Measurements from ENCODE around the gene RDH13. TPM values are rescaled to one million over a fixed set of nuclear protein-coding genes. Genes with fewer than 3 reads are reported as not detected.
"Not testable (repeated sequence)": the region's sequence is repeated elsewhere in the genome, so short reads cannot be mapped to it uniquely, and the experiment has no call there.

Gene RDH13
- total RNA-seq, 1 experiment from 2014 or later: 30.5 TPM

DNA sequence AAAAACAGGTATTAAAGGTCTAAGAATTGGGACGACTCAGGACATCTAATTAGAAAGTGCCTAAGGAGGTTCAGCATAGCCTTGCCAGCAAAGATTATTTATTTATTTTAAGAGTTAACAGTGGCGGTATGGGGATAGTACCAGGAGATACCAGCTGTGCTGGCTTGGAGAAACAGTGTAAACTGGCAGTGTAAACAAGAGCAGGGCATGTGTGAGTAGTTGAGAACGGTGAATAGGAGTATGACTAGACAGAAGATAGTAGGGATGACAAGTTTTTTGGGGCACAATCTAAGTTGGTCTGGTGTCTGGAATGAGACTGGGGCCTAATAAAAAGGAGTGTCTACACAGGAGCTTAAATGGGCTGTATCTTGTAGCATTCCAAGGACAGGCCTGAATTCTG, 55.4 kb downstream of the RDH13 start:
- H3K4me3 ChIP-seq; DNase-seq; H3K27ac ChIP-seq; H3K27me3 ChIP-seq; H3K36me3 ChIP-seq; H3K9me3 ChIP-seq (replicated peaks); H3K4me1 ChIP-seq: not testable (repeated sequence)

DNA sequence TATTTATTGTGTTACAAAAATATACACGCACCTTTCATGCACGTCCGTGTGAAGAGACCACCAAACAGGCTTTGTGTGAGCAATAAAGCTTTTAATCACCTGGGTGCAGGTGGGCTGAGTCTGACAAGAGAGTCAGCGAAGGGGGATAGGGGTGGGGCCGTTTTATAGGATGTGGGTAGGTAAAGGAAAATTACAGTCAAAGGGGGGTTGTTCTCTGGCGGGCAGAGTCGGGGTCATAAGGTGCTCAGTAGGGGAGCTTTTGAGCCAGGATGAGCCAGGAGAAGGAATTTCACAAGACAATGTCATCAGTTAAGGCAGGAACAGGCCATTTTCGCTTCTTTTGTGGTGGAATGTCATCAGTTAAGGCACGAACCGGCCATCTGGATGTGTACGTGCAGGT, 56.2 kb downstream of the RDH13 start:
- H3K36me3 ChIP-seq; H3K27me3 ChIP-seq; H3K27ac ChIP-seq; H3K4me1 ChIP-seq; H3K9me3 ChIP-seq (replicated peaks); DNase-seq: not testable (repeated sequence)
- peak overlapping the region; percentile 57 for H3K4me3 ChIP-seq

DNA sequence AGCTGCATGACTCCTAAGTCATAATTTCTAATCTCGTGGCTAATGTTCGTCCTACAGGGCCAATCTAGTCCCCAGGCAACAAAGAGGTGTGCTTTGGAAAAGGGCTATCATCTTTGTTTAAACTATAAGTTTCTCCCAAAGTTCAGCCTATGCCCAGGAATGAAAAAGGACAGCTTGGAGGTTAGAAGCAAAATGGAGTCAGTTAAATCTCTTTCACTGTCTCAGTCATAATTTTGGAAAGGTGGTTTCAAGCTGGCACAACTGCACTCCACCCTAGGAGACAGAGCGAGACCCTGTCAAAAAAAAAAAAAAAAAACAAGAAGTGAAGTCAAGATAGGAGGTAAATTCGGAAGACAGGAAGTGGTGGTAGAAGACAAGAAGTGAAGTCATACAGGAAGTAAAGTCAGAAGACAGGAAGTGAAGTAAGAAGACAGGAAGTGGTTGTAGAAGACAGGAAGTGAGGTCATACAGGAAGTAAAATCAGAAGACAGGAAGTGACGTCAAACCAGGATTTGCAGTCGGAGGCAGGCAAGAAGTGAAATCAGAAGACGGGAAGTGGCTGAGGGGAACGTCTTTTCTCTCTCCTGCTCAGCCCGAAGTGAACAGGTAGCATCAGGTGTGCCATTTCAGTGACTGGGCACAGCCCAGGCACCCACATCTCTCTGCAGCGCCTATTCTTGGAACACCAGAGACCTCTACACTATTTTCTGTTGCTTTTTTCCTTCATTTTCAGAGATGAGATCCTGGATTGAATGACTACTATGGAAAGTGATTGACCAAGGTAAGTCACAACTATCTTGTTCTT, 57.1 kb downstream of the RDH13 start:
- no peaks in the 10 kb centered on the region for H3K36me3 ChIP-seq
- H3K27ac ChIP-seq: peak overlapping the region; percentile 11; the same call in 1 of the 2 replicates
- H3K4me1 ChIP-seq: 0 out of 2 replicates have a peak, but pooled peaks cover 3% of the 10 kb centered on the region
- DNase-seq: peak; percentile 56 to 87
- H3K27me3 ChIP-seq: no peaks in the 10 kb centered on the region
- peak overlapping the region; percentile 57 for H3K4me3 ChIP-seq
- peaks cover 6% of the 10 kb centered on the region; the same call in 1 of the 2 replicates for H3K9me3 ChIP-seq (replicated peaks)

DNA sequence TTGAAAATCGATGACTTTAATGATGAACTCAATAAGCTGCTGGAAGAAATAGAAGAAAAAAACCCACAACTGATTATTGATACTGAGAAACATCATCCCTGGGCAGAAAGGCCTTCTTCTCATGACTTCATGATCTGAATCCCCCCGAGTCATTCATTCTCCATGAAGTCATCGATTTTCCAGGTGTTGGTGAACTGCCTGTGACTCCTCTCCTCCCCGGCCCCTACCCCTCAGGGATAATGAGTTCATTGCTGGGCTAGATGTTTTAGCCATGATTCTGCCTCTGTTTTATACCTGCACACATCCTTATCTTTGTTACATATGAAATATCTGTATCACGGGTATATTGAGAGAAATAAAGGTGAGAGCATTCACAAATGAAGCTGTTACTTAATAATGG, 62.2 kb downstream of the RDH13 start:
- H3K27me3 ChIP-seq: no peaks in the 10 kb centered on the region
- H3K4me1 ChIP-seq: 0 out of 2 replicates have a peak, but pooled peaks cover 3% of the 10 kb centered on the region
- DNase-seq: no peak
- no peak overlapping the region for H3K4me3 ChIP-seq
- H3K36me3 ChIP-seq: no peaks in the 10 kb centered on the region
- no peak overlapping the region for H3K27ac ChIP-seq
- H3K9me3 ChIP-seq (replicated peaks): peaks cover 6% of the 10 kb centered on the region; the same call in 1 of the 2 replicates

DNA sequence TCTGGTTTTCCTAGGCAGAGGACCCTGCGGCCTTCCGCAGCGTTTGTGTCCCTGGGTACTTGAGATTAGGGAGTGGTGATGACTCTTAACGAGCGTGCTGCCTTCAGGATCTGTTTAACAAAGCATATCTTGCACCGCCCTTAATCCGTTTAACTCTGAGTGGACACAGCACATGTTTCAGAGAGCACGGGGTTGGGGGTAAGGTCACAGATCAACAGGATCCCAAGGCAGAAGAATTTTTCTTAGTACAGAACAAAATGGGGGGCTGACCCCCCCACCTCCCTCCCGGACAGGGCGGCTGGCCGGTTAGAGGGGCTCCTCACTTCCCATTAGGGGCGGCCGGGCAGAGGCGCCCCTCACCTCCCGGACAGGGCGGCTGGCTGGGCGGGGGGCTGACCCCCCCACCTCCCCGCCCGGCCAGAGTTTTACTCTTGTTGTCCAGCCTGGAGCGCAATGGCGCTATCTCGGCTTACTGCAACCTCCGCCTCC, 64.2 kb downstream of the RDH13 start:
- not testable (repeated sequence) for H3K9me3 ChIP-seq (replicated peaks); H3K4me3 ChIP-seq; H3K27me3 ChIP-seq; H3K27ac ChIP-seq; H3K36me3 ChIP-seq; H3K4me1 ChIP-seq; DNase-seq

DNA sequence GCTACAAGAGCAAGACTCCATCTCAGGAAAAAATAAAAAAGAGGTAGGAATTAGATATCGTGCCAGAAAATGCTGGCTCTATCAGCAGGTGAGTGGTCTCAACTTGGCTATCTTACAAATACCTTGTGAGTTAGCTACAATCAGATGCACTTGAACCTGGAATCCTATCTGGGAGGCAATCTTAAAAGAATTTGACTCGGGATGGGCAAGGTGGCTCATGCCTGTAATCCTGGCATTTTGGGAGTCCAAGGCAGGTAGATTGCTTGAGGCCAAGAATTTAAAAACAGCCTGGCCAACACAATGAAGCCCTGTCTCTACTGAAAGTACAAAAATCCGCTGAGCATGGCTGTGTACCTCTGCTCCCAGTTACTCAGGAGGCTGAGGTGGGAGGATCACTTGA, 67.4 kb downstream of the RDH13 start:
- H3K27ac ChIP-seq: no peak overlapping the region
- DNase-seq: no peak
- no peaks in the 10 kb centered on the region for H3K4me1 ChIP-seq
- H3K27me3 ChIP-seq: no peaks in the 10 kb centered on the region
- no peaks in the 10 kb centered on the region for H3K36me3 ChIP-seq
- H3K4me3 ChIP-seq: no peak overlapping the region
- H3K9me3 ChIP-seq (replicated peaks): no peaks in the 10 kb centered on the region

Other genes starting within 250 kb of the RDH13 start
- gene KIR3DL1, start 246.7 kb downstream of the RDH13 start, total RNA-seq (2014; rRNA removed; shearing (Covaris generic)): not detected in 2 replicates
- not detected in 2 replicates for gene KIR2DS4, start 230.5 kb downstream of the RDH13 start, total RNA-seq (2014; rRNA removed; shearing (Covaris generic))
- not detected in 2 replicates for gene KIR3DL2, start 212.7 kb downstream of the RDH13 start, total RNA-seq (2014; rRNA removed; shearing (Covaris generic))
- not detected in 2 replicates for gene FCAR, start 188.9 kb downstream of the RDH13 start, total RNA-seq (2014; rRNA removed; shearing (Covaris generic))
- gene NCR1, start 157.0 kb downstream of the RDH13 start, total RNA-seq (2014; rRNA removed; shearing (Covaris generic)): not detected in 2 replicates
- gene NLRP7, start 115.6 kb downstream of the RDH13 start, total RNA-seq (2014; rRNA removed; shearing (Covaris generic)): 0.02 TPM in 1 of 2 replicates, not detected in the other
- gene NLRP2, start 96.8 kb downstream of the RDH13 start, total RNA-seq (2014; rRNA removed; shearing (Covaris generic)): not detected in 2 replicates
- gene GP6, start 24.9 kb downstream of the RDH13 start, total RNA-seq (2014; rRNA removed; shearing (Covaris generic)): 15.1 and 16.7 TPM in 2 replicates
- 1.4 and 1.7 TPM in 2 replicates for gene EPS8L1, start 12.7 kb upstream of the RDH13 start, total RNA-seq (2014; rRNA removed; shearing (Covaris generic))
- gene PPP1R12C, start 54.5 kb upstream of the RDH13 start, total RNA-seq (2014; rRNA removed; shearing (Covaris generic)): 26.2 and 30.5 TPM in 2 replicates
- gene TNNT1, start 86.1 kb upstream of the RDH13 start, total RNA-seq (2014; rRNA removed; shearing (Covaris generic)): 599 and 612 TPM in 2 replicates
- gene TNNI3, start 94.6 kb upstream of the RDH13 start, total RNA-seq (2014; rRNA removed; shearing (Covaris generic)): 2.4 and 2.5 TPM in 2 replicates
- 9.1 and 14.0 TPM in 2 replicates for gene DNAAF3, start 103.5 kb upstream of the RDH13 start, total RNA-seq (2014; rRNA removed; shearing (Covaris generic))
- gene SYT5, start 117.1 kb upstream of the RDH13 start, total RNA-seq (2014; rRNA removed; shearing (Covaris generic)): 0.36 TPM in 1 of 2 replicates, not detected in the other
- gene PTPRH, start 146.4 kb upstream of the RDH13 start, total RNA-seq (2014; rRNA removed; shearing (Covaris generic)): 0.94 and 1.4 TPM in 2 replicates
- 2.3 and 2.5 TPM in 2 replicates for gene TMEM86B, start 165.6 kb upstream of the RDH13 start, total RNA-seq (2014; rRNA removed; shearing (Covaris generic))
- gene PPP6R1, start 195.9 kb upstream of the RDH13 start, total RNA-seq (2014; rRNA removed; shearing (Covaris generic)): 39.5 and 44.9 TPM in 2 replicates
- gene HSPBP1, start 217.0 kb upstream of the RDH13 start, total RNA-seq (2014; rRNA removed; shearing (Covaris generic)): 39.3 and 40.8 TPM in 2 replicates
- 13.2 and 15.8 TPM in 2 replicates for gene BRSK1, start 220.8 kb upstream of the RDH13 start, total RNA-seq (2014; rRNA removed; shearing (Covaris generic))